Loucy (cell line): ENCODE results near the gene STRA8.

Source experiments
- EZH2phosphoT487 ChIP-seq: fragments of 200-600 bp; IDR thresholded peaks from 2 replicates; pipeline ENCODE4 v1.6.1; 2018; ENCODE audit warnings: antibody characterized with exemption, mild to moderate bottlenecking, moderate library complexity, borderline replicate concordance
- TF ChIP-seq, protein P1 (sequence below): fragments of 200-600 bp; sonication (generic); conservative IDR thresholded peaks from 2 replicates; pipeline ENCODE4 v1.5.1; 2014; ENCODE audit warnings: mild to moderate bottlenecking, antibody characterized with exemption, low read length

DNA sequence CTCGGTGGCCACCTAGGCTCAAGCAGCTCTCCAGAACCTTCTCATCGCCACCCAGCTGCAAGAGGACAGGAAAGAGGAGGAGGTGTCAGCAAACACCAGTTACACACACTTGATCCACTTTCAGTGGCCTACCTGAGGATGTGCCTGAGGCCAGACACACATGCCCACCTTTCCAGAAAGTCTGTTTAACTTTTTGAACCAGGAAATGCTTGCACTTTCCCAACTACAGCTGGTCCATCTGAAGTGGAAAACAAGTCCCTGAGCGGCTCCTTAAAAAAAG is 47.4 kb upstream of the STRA8 start:
- TF ChIP-seq, protein P1, sequence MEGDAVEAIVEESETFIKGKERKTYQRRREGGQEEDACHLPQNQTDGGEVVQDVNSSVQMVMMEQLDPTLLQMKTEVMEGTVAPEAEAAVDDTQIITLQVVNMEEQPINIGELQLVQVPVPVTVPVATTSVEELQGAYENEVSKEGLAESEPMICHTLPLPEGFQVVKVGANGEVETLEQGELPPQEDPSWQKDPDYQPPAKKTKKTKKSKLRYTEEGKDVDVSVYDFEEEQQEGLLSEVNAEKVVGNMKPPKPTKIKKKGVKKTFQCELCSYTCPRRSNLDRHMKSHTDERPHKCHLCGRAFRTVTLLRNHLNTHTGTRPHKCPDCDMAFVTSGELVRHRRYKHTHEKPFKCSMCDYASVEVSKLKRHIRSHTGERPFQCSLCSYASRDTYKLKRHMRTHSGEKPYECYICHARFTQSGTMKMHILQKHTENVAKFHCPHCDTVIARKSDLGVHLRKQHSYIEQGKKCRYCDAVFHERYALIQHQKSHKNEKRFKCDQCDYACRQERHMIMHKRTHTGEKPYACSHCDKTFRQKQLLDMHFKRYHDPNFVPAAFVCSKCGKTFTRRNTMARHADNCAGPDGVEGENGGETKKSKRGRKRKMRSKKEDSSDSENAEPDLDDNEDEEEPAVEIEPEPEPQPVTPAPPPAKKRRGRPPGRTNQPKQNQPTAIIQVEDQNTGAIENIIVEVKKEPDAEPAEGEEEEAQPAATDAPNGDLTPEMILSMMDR, result no peak
- TF ChIP-seq EZH2phosphoT487, result no peak
